Central memory CD8-positive, alpha-beta T cell (primary cell): ENCODE measurements around the gene FAM120C.

Experiments
- ATAC-seq: fragments of 150-1000 bp; cut with Tn5 transposase; replicated peaks from 2 replicates; pipeline ENCODE4 v1.10.0; 2022; ENCODE audit warnings: mild to moderate bottlenecking, moderate FRiP score, moderate number of reproducible peaks; ENCODE audit not compliant: poor library complexity, severe bottlenecking; ENCODE audit errors: extremely low read depth
- DNase-seq, 2 donors: peaks; one replicate each; pipeline ENCODE4 v3.0.0; 2021; ENCODE audit warnings: low spot score in 2 of 2
- H3K27ac Mint-ChIP-seq: one replicate; pipeline ENCODE4 v1.8.0; 2022; ENCODE audit warnings: low read depth, mild to moderate bottlenecking, moderate library complexity, mixed read lengths
- H3K27me3 Mint-ChIP-seq: one replicate; pipeline ENCODE4 v1.8.0; 2022; ENCODE audit warnings: mixed read lengths
- H3K36me3 Mint-ChIP-seq: one replicate; pipeline ENCODE4 v1.8.0; 2022; ENCODE audit warnings: mild to moderate bottlenecking, moderate library complexity, mixed read lengths; ENCODE audit not compliant: insufficient read depth
- H3K4me1 Mint-ChIP-seq: one replicate; pipeline ENCODE4 v1.8.0; 2022; ENCODE audit warnings: mixed read lengths
- H3K4me3 Mint-ChIP-seq: one replicate; pipeline ENCODE4 v1.8.0; 2022; ENCODE audit warnings: mild to moderate bottlenecking, moderate library complexity, mixed read lengths
- H3K9me3 Mint-ChIP-seq: one replicate; pipeline ENCODE4 v1.8.0; 2022; ENCODE audit warnings: mixed read lengths

FAM120C gene

DNA sequence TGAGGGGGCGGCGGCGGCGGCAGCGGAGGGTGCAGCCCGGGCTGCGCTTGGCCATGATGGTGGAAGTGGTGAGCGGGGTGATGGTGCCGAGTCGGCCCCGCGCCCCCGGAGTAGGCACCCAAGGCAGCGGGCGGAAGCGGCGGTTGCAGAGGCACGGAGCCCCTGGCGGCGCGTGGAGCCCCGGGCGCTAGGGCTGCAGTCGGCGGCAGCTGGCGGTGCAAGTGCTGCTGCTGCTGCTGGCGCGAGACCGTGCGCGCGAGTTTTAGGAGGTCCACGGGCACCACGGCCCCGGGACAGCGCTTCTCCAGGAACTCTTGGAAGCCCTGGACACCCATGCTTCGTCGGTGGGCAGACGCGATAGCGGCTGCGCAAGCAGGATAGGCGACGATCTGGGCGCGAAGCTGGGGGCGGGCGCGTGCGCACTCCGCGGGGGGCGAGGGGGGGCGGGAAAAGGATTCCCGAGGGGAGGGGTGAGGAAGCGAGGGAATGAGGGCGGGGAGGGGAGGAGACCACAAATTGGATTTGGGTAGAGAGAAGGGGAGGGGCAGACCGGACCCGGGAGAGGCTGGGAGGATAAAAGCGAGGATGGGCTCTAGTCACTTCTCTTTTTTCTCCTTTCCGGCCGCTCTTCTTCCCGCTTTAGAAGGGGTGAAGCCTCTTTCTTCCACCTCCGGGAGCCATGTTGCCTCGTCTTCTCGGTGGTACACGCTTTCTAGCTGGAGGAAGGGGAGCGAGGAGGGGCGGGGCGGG lies at the start of gene FAM120C:
Gene FAM120C, minus strand, starts transcription at position 391 of the 750 bp plus-strand sequence. Its CDS starts 56 bp downstream, at position 335.
- peak within 1 kb of the TSS; percentile 76 for H3K4me3 Mint-ChIP-seq
- peak; percentile 24 to 31 for DNase-seq
- peak within 1 kb of the TSS; percentile 74 for H3K27ac Mint-ChIP-seq
- peaks cover 4% of the 10 kb centered on the region for H3K36me3 Mint-ChIP-seq
- peak; percentile 68 for ATAC-seq
- no peaks in the 10 kb centered on the region for H3K27me3 Mint-ChIP-seq
- H3K4me1 Mint-ChIP-seq = peaks cover 40% of the 10 kb centered on the region
- H3K9me3 Mint-ChIP-seq = no peaks in the 10 kb centered on the region

- H3K4me3 Mint-ChIP-seq = no peak overlapping the region
- H3K27ac Mint-ChIP-seq = no peak overlapping the region
Measured at GRCh38 chrX:54230435-54231148, 47.5 kb upstream of the FAM120C start.

GRCh38 chrX:54223581-54223980 lies 40.5 kb upstream of the FAM120C start:
- Mint-ChIP-seq H3K27ac (no peak overlapping the region), H3K4me1 (no peaks in the 10 kb centered on the region), H3K4me3 (no peak overlapping the region), H3K27me3 (no peaks in the 10 kb centered on the region), H3K36me3 (no peaks in the 10 kb centered on the region), H3K9me3 (no peaks in the 10 kb centered on the region)
- DNase-seq (no peak), ATAC-seq (no peak)

More at GRCh38 chrX:54230435-54231148, 47.5 kb upstream of the FAM120C start:
- no peak for DNase-seq
- Mint-ChIP-seq H3K36me3 (no peaks in the 10 kb centered on the region), H3K9me3 (no peaks in the 10 kb centered on the region), H3K27me3 (no peaks in the 10 kb centered on the region), H3K4me1 (no peaks in the 10 kb centered on the region)
- ATAC-seq = no peak

GRCh38 chrX:54213603-54214002 lies 30.5 kb upstream of the FAM120C start:
- no peaks in the 10 kb centered on the region for H3K36me3 Mint-ChIP-seq
- H3K9me3 Mint-ChIP-seq = no peaks in the 10 kb centered on the region
- no peak overlapping the region for H3K27ac Mint-ChIP-seq
- ATAC-seq = no peak
- no peak for DNase-seq
- H3K27me3 Mint-ChIP-seq = no peaks in the 10 kb centered on the region
- H3K4me3 Mint-ChIP-seq = no peak overlapping the region
- no peaks in the 10 kb centered on the region for H3K4me1 Mint-ChIP-seq

DNA sequence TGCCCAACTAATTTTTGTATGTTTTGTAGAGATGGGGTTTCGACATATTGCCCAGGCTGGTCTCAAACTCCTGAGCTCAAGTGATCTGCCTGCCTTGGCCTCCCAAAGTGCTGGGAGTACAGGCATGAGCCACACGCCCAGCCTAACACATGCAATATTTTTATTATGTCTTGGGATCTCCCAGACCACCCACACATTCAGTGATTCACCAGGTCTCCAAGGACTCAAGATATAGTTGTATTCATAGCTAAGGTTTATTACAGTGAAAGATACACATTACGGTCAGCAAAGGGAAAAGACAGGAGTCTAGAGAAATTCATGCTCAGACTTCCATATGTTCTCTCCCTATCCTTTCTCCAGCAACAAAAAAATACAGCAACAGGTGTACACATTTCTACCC lies 25.5 kb upstream of the FAM120C start:
- no peak overlapping the region for H3K27ac Mint-ChIP-seq
- H3K36me3 Mint-ChIP-seq = no peaks in the 10 kb centered on the region
- H3K9me3 Mint-ChIP-seq = no peaks in the 10 kb centered on the region
- no peak for ATAC-seq
- peaks cover 14% of the 10 kb centered on the region for H3K27me3 Mint-ChIP-seq
- no peaks in the 10 kb centered on the region for H3K4me1 Mint-ChIP-seq
- DNase-seq = no peak
- H3K4me3 Mint-ChIP-seq = no peak overlapping the region

DNA sequence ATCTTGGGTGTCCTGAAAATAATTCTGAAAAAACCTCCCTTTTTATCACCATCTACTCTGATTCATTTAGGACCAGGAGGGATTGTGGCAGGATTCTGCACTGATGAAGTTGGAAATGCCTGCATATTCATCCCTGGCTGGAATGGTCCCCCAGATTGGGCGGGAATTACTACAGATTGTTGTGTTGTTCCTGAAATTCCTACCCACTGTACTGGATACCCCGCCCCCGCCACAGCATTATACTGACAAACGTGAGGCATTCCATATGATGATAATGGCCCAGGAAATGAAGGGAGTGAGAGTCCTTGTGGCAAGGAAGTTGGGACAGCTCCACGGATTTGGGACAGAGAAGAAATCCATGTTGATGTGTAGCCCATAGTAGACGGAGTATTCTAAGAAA lies 15.2 kb upstream of the FAM120C start:
- DNase-seq (no peak), ATAC-seq (no peak)
- no peak overlapping the region for H3K4me3 Mint-ChIP-seq
- H3K4me1 Mint-ChIP-seq = no peaks in the 10 kb centered on the region
- H3K27ac Mint-ChIP-seq = no peak overlapping the region
- no peaks in the 10 kb centered on the region for H3K9me3 Mint-ChIP-seq
- peaks cover 17% of the 10 kb centered on the region for H3K27me3 Mint-ChIP-seq
- no peaks in the 10 kb centered on the region for H3K36me3 Mint-ChIP-seq

- no peak for DNase-seq
- H3K4me1 Mint-ChIP-seq = no peaks in the 10 kb centered on the region
- no peak overlapping the region for H3K27ac Mint-ChIP-seq
- H3K9me3 Mint-ChIP-seq = no peaks in the 10 kb centered on the region
- no peak overlapping the region for H3K4me3 Mint-ChIP-seq
- no peaks in the 10 kb centered on the region for H3K36me3 Mint-ChIP-seq
- no peak for ATAC-seq
- H3K27me3 Mint-ChIP-seq = peaks cover 13% of the 10 kb centered on the region
Measured at GRCh38 chrX:54194982-54195588, 12.0 kb upstream of the FAM120C start.

DNA sequence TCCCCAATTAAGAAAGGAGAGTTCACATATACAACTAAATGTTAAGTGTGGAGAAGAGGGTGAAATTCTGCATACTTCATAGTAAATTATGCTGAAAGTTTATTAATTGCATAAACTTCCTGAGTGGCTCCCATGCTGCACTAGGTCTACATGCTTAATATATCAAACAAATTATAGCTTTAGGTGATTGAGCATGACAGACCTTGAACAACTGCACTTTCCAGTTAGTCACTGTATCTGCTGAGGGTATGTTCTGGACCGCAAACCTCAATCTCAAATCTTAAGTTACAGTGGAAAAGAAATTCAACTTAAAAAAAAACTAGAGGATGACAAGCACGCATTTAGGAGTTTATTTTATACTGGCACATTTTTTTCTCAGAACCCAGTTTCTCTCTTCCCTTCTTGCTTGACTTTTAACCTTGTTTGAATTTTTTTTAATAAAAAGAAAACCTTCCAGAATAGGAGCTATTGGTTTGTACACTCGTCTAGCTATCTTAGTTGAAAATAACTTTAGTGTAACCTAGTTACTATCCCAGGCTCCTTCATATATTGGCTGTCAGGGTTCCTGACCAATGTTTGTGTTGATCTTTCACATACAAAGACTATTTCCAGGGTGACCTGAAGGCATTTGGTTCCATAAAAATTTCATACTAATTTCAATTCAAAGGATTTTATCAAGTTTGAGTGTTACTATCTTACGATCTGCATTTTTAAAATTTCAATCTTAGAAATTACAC lies 10.2 kb upstream of the FAM120C start:
- DNase-seq (no peak), ATAC-seq (no peak)
- Mint-ChIP-seq H3K4me3 (no peak overlapping the region), H3K27ac (no peak overlapping the region), H3K4me1 (no peaks in the 10 kb centered on the region), H3K27me3 (no peaks in the 10 kb centered on the region), H3K36me3 (no peaks in the 10 kb centered on the region), H3K9me3 (no peaks in the 10 kb centered on the region)

- Mint-ChIP-seq H3K27me3 (no peaks in the 10 kb centered on the region), H3K27ac (no peak overlapping the region), H3K36me3 (peaks cover 4% of the 10 kb centered on the region), H3K4me1 (peaks cover 33% of the 10 kb centered on the region), H3K9me3 (no peaks in the 10 kb centered on the region), H3K4me3 (no peak overlapping the region)
- ATAC-seq (no peak), DNase-seq (no peak)
Measured at GRCh38 chrX:54184474-54184873, 1.4 kb upstream of the FAM120C start.

DNA sequence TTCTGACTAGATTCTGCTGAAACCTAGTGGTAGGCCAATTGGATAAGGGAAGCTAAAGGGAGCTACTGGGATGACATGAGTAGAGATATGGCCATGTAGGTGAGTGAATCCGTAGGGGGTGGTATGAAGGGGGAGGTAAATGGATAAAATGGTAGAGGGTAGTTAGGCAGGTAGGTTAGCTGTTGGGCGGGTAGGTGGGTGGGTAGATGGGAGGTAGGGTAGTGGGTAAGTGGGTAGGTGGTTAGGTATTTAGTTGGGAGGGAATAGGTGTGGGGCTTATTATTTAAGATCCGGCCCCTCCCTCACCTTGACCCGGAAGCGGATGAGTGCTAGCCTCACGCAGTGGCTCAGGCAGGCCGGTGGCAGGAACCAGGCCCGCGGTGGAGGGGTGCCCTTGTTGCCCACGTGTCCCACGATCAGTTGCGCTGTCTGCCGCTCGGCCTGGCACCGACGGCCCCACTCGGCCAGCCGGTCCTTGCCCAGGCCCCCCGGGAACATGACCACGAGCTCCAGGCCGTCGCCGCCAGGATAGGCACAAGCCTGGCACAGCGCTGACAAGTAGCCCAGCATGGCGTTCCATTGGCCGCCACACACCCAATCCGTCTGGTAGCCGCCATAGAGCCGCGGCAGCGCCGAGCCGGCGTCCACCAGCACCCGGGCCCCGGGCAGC lies 725 bp downstream of the FAM120C start:
- DNase-seq (peak; percentile 27 to 38), ATAC-seq (peak; percentile 76)
- H3K4me1 Mint-ChIP-seq = peaks cover 47% of the 10 kb centered on the region
- H3K4me3 Mint-ChIP-seq = peak overlapping the region; percentile 76
- H3K27ac Mint-ChIP-seq = peak overlapping the region; percentile 74
- no peaks in the 10 kb centered on the region for H3K27me3 Mint-ChIP-seq
- peaks cover 7% of the 10 kb centered on the region for H3K36me3 Mint-ChIP-seq
- H3K9me3 Mint-ChIP-seq = no peaks in the 10 kb centered on the region

GRCh38 chrX:54181202-54181953 lies 1.7 kb downstream of the FAM120C start:
- no peak for DNase-seq
- Mint-ChIP-seq H3K27ac (peak overlapping the region; percentile 74), H3K36me3 (peaks cover 7% of the 10 kb centered on the region), H3K27me3 (no peaks in the 10 kb centered on the region), H3K4me1 (peaks cover 56% of the 10 kb centered on the region), H3K9me3 (no peaks in the 10 kb centered on the region), H3K4me3 (peak overlapping the region; percentile 76)
- ATAC-seq = no peak
